Measurements from ENCODE around the gene PSG6. TPM values are rescaled to one million over a fixed set of nuclear protein-coding genes. Genes with fewer than 3 reads are reported as not detected.
"Not testable (repeated sequence)": the region's sequence is repeated elsewhere in the genome, so short reads cannot be mapped to it uniquely, and the experiment has no call there.

Gene PSG6
- polyA plus RNA-seq, 3 donors, result not detected

DNA sequence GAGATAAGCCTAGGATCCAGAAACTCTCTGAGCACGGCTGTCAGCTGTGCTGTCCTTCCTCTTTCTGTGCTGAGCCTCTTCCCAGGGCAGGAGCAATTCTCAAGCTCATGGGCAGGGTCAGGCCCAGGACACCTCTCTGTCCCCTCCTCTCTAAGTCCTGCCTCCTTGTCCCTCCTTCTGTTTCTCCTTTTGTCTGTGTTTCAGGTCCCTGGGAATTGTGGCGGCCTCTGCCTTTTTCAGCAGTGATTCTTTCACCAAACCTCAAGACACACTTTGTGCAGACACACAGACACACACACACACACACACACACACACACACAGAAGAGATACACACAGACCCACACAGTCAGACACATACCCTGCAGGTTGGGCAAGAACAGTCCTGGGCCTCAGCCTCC is 38.1 kb downstream of the PSG6 start, which contains the start of gene PSG1:
TSS of gene PSG1 (minus strand) at position 101 of the 400 bp plus-strand sequence. CDS start 132 bp downstream, outside the sequence.
- no peaks in the 10 kb centered on the region for H3K9me3 ChIP-seq (replicated peaks in 1 of 2; ENCODE audit: control insufficient read depth in 1 of 2, insufficient read depth in 1 of 2, low read length in 2 of 2)
- 20% methylated on average over 1 of the region's 2 CpGs for WGBS (ENCODE audit: insufficient coverage)
- H4K20me1 ChIP-seq (ENCODE audit: insufficient read depth, low read length), result no peaks in the 10 kb centered on the region
- Mint-ChIP-seq H3K27ac (no peak within 1 kb of the TSS), H3K4me3 (peak within 1 kb of the TSS in 1 of 2 donors; percentile 10), H3K4me1 (no peaks in the 10 kb centered on the region), H3K27me3 (ENCODE audit: low read depth in 3 of 3) (peaks cover 2 to 12% (median 4%) of the 10 kb centered on the region in 3 donors), H3K36me3 (no peaks in the 10 kb centered on the region), H3K9me3 (peaks cover 0 to 2% (median 0%) of the 10 kb centered on the region in 7 donors)
- H3K27ac ChIP-seq (ENCODE audit: low read depth in 1 of 2, low read length in 2 of 2), result no peak within 1 kb of the TSS
- no peaks in the 10 kb centered on the region for H3K36me3 ChIP-seq (replicated peaks in 1 of 2; ENCODE audit: control insufficient read depth in 1 of 2, insufficient read depth in 2 of 2, low read length in 2 of 2)
- no peak for DNase-seq
- H3K4me1 ChIP-seq (ENCODE audit: control insufficient read depth in 1 of 2, insufficient read depth in 2 of 2, low read length in 2 of 2), result no peaks in the 10 kb centered on the region
- no peaks in the 10 kb centered on the region for H3K79me2 ChIP-seq (ENCODE audit: insufficient read depth, low read length)
- no peak for TF ChIP-seq CTCF (IDR thresholded peaks at IDR 0.05)
- intact Hi-C loops (cut with micrococcal nuclease), result no loop called here
- H2AFZ ChIP-seq (ENCODE audit: insufficient read depth, low read depth, low read length, poor library complexity, severe bottlenecking), result no peak within 1 kb of the TSS
- H3K9ac ChIP-seq (ENCODE audit: insufficient read depth, low read length, poor library complexity, severe bottlenecking), result no peak within 1 kb of the TSS
- no peak within 1 kb of the TSS for H3K4me2 ChIP-seq (replicated peaks; ENCODE audit: extremely low read depth, low read length, poor library complexity, severe bottlenecking)
- H3K27me3 ChIP-seq (ENCODE audit: control insufficient read depth in 2 of 2, insufficient read depth in 2 of 2, low read length in 2 of 2), result no peaks in the 10 kb centered on the region
- no peak within 1 kb of the TSS for H3K4me3 ChIP-seq (replicated peaks in 1 of 3; ENCODE audit: low read depth in 2 of 3, low read length in 3 of 3)

DNA sequence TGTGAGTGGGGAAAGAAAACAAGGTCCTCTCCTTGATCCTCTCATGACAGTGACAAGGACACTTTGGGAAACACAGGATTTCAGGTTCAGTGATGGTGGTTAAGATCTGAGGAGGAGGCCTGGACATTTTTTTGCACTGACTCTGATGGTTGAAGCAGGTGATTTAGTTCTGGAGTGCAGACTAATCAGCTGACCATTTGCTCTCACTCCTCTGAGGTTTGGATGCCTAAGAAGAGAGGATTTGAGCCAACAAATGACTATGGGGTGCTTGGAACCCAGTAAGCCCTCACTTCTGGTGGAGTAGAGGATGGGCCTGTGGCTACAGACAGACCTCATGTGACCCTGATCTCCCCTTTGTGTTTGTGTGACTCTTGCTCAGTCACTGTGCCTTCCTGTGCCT is 41.1 kb downstream of the PSG6 start:
- H3K4me3 Mint-ChIP-seq; H3K4me1 ChIP-seq (ENCODE audit: control insufficient read depth in 1 of 2, insufficient read depth in 2 of 2, low read length in 2 of 2); H3K36me3 Mint-ChIP-seq; H3K36me3 ChIP-seq (replicated peaks in 1 of 2; ENCODE audit: control insufficient read depth in 1 of 2, insufficient read depth in 2 of 2, low read length in 2 of 2); H3K4me2 ChIP-seq (replicated peaks; ENCODE audit: extremely low read depth, low read length, poor library complexity, severe bottlenecking); H3K9me3 ChIP-seq (replicated peaks in 1 of 2; ENCODE audit: control insufficient read depth in 1 of 2, insufficient read depth in 1 of 2, low read length in 2 of 2); H3K27me3 ChIP-seq (ENCODE audit: control insufficient read depth in 2 of 2, insufficient read depth in 2 of 2, low read length in 2 of 2); H3K27ac ChIP-seq (ENCODE audit: low read depth in 1 of 2, low read length in 2 of 2); DNase-seq; H3K79me2 ChIP-seq (ENCODE audit: insufficient read depth, low read length); intact Hi-C loops (cut with micrococcal nuclease); H3K9me3 Mint-ChIP-seq; H4K20me1 ChIP-seq (ENCODE audit: insufficient read depth, low read length); H3K4me1 Mint-ChIP-seq; H3K9ac ChIP-seq (ENCODE audit: insufficient read depth, low read length, poor library complexity, severe bottlenecking); H3K4me3 ChIP-seq (replicated peaks in 1 of 3; ENCODE audit: low read depth in 2 of 3, low read length in 3 of 3); H2AFZ ChIP-seq (ENCODE audit: insufficient read depth, low read depth, low read length, poor library complexity, severe bottlenecking); H3K27ac Mint-ChIP-seq: not testable (repeated sequence)
- peaks cover 2 to 11% (median 2%) of the 10 kb centered on the region in 3 donors for H3K27me3 Mint-ChIP-seq (ENCODE audit: low read depth in 3 of 3)

DNA sequence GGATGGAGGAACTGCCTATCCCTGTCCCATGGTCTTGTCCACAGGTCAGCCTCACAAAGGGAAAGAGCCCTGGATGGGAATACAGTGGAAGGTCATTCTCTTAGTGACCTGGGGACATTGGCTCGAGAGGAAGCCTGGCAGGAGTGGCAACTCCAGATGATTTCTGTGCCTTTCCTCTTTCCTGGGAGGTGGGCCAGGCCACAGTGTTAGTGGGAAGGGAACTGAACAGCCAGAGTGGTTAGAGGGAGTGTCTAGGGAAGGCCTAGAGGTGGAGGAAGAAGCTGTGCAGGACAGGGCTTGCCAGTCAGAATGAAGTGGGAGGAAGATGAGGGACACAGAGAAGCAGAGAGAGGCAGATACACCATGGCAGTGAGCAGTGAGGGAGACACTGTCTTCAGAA is 41.8 kb downstream of the PSG6 start:
- DNase-seq; H3K4me1 Mint-ChIP-seq; H3K27me3 ChIP-seq (ENCODE audit: control insufficient read depth in 2 of 2, insufficient read depth in 2 of 2, low read length in 2 of 2); H3K36me3 ChIP-seq (replicated peaks in 1 of 2; ENCODE audit: control insufficient read depth in 1 of 2, insufficient read depth in 2 of 2, low read length in 2 of 2); H3K4me1 ChIP-seq (ENCODE audit: control insufficient read depth in 1 of 2, insufficient read depth in 2 of 2, low read length in 2 of 2); H3K27ac ChIP-seq (ENCODE audit: low read depth in 1 of 2, low read length in 2 of 2); H3K9ac ChIP-seq (ENCODE audit: insufficient read depth, low read length, poor library complexity, severe bottlenecking); H3K9me3 Mint-ChIP-seq; H3K36me3 Mint-ChIP-seq; H3K4me3 Mint-ChIP-seq; H3K4me3 ChIP-seq (replicated peaks in 1 of 3; ENCODE audit: low read depth in 2 of 3, low read length in 3 of 3); H3K9me3 ChIP-seq (replicated peaks in 1 of 2; ENCODE audit: control insufficient read depth in 1 of 2, insufficient read depth in 1 of 2, low read length in 2 of 2); H2AFZ ChIP-seq (ENCODE audit: insufficient read depth, low read depth, low read length, poor library complexity, severe bottlenecking); H3K27ac Mint-ChIP-seq; H4K20me1 ChIP-seq (ENCODE audit: insufficient read depth, low read length); H3K4me2 ChIP-seq (replicated peaks; ENCODE audit: extremely low read depth, low read length, poor library complexity, severe bottlenecking); intact Hi-C loops (cut with micrococcal nuclease); H3K79me2 ChIP-seq (ENCODE audit: insufficient read depth, low read length): not testable (repeated sequence)
- 60% methylated on average over 1 of the region's 1 CpG for whole genome bisulfite sequencing (ENCODE audit: insufficient coverage)
- peaks cover 0 to 11% (median 2%) of the 10 kb centered on the region in 3 donors for H3K27me3 Mint-ChIP-seq (ENCODE audit: low read depth in 3 of 3)

DNA sequence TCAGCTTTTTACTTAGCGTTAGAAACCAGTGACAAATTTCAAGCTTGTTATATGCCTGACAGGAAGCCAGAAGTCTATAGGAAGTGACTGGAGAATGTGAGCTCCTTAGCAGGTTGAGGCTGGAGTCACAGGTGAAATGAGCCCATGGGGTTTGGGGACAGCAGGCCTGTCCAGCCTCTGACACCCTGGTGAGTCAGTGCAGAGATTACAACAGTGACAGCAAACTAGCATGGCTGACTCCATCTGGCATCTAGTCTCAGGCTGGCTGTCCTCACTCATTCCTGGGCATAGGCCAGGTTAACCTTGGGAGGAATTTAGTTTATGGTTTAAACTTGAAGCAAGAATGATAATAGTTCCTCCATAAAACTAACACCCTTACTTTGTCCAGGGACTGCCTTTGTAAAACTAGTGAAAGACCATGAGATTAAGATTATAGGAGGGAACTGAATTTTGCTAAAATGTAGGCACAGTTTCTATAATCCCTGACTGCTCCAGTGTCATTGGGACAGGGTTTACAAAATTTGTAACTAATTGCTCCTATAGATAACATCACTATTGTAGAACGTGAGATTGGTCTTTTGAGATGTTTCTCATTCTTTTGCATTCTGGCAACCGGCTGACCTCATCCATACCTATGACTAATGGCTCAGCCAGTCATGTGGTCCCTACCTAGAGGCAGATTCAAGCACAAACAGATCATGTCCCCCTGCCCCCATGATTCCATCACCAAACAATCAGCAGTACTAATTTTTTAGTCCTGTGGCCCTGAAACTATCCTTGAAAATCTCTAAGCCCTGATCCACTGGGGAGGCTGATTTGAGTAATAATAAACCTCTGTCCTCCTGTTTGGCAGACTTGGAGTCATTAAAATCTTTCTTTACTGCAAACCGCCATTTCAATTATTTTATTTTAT is 42.5 kb downstream of the PSG6 start:
- not testable (repeated sequence) for H3K4me2 ChIP-seq (replicated peaks; ENCODE audit: extremely low read depth, low read length, poor library complexity, severe bottlenecking); H3K27me3 Mint-ChIP-seq (ENCODE audit: low read depth in 3 of 3)
- no CpG with 5 or more reads among the region's 4 CpGs for WGBS (ENCODE audit: insufficient coverage)

More for the DNA sequence above, 42.5 kb downstream of the PSG6 start:
- H3K36me3 ChIP-seq (replicated peaks in 1 of 2; ENCODE audit: control insufficient read depth in 1 of 2, insufficient read depth in 2 of 2, low read length in 2 of 2); H3K27ac Mint-ChIP-seq; H3K4me1 ChIP-seq (ENCODE audit: control insufficient read depth in 1 of 2, insufficient read depth in 2 of 2, low read length in 2 of 2); H4K20me1 ChIP-seq (ENCODE audit: insufficient read depth, low read length); H2AFZ ChIP-seq (ENCODE audit: insufficient read depth, low read depth, low read length, poor library complexity, severe bottlenecking); H3K36me3 Mint-ChIP-seq; H3K4me3 ChIP-seq (replicated peaks in 1 of 3; ENCODE audit: low read depth in 2 of 3, low read length in 3 of 3); H3K4me3 Mint-ChIP-seq; intact Hi-C loops (cut with micrococcal nuclease); H3K27me3 ChIP-seq (ENCODE audit: control insufficient read depth in 2 of 2, insufficient read depth in 2 of 2, low read length in 2 of 2); H3K9ac ChIP-seq (ENCODE audit: insufficient read depth, low read length, poor library complexity, severe bottlenecking); H3K9me3 Mint-ChIP-seq; H3K9me3 ChIP-seq (replicated peaks in 1 of 2; ENCODE audit: control insufficient read depth in 1 of 2, insufficient read depth in 1 of 2, low read length in 2 of 2); H3K4me1 Mint-ChIP-seq; H3K79me2 ChIP-seq (ENCODE audit: insufficient read depth, low read length); H3K27ac ChIP-seq (ENCODE audit: low read depth in 1 of 2, low read length in 2 of 2); DNase-seq: not testable (repeated sequence)
